Endothelial cell of umbilical vein (primary cell): Measurements from ENCODE around the gene INPP4B.

ENCODE experiments used
- CTCF ChIP-seq, 2 donors: IDR thresholded peaks; 1 replicate in 1 of 2; 2 replicates in 1 of 2; pipeline ENCODE4 v1.5.1; 2011; ENCODE audit warnings: low read length in 2 of 2, mild to moderate bottlenecking in 2 of 2, moderate library complexity in 2 of 2, control low read depth in 1 of 2, inconsistent platforms in 1 of 2, low read depth in 1 of 2; ENCODE audit not compliant: insufficient read depth in 1 of 2; ENCODE audit errors: extremely low read depth in 1 of 2
- EZH2 ChIP-seq: IDR thresholded peaks from 2 replicates; pipeline ENCODE4 v1.6.1; 2012; ENCODE audit warnings: borderline replicate concordance, low read depth, mild to moderate bottlenecking, moderate library complexity, low read length, inconsistent platforms; ENCODE audit not compliant: severe bottlenecking
- GATA2 ChIP-seq: IDR thresholded peaks from 2 replicates; pipeline ENCODE4 v1.7.0; 2011; ENCODE audit warnings: low read depth, mild to moderate bottlenecking, moderate library complexity, mixed read lengths, low read length; ENCODE audit not compliant: insufficient read length, insufficient read depth
- MAX ChIP-seq: IDR thresholded peaks from 2 replicates; pipeline ENCODE4 v1.6.1; 2011; ENCODE audit not compliant: insufficient read depth, insufficient read length
- POLR2A ChIP-seq: IDR thresholded peaks from 2 replicates; pipeline ENCODE4 v1.6.1; 2012; ENCODE audit warnings: low read depth, mild to moderate bottlenecking, control low read depth, low read length
- POLR2AphosphoS5 ChIP-seq: IDR thresholded peaks from 2 replicates; pipeline ENCODE4 v1.6.1; 2012; ENCODE audit warnings: low read depth, mild to moderate bottlenecking, control low read depth, low read length, moderate library complexity; ENCODE audit not compliant: insufficient read depth

- TF ChIP-seq EZH2 (no peak), CTCF (IDR thresholded peaks at IDR 0.05; ENCODE audit: extremely low read depth in 1 of 2, insufficient read depth in 1 of 2, low read depth in 1 of 2, low read length in 2 of 2) (peak; percentile 38 to 45), POLR2AphosphoS5 (no peak), POLR2A (no peak), GATA2 (no peak), MAX (no peak)
Observed at GRCh38 chr4:142282870-142283431, 563.1 kb downstream of the INPP4B start.
